ENCODE measurements around the gene KYAT1.

DNA sequence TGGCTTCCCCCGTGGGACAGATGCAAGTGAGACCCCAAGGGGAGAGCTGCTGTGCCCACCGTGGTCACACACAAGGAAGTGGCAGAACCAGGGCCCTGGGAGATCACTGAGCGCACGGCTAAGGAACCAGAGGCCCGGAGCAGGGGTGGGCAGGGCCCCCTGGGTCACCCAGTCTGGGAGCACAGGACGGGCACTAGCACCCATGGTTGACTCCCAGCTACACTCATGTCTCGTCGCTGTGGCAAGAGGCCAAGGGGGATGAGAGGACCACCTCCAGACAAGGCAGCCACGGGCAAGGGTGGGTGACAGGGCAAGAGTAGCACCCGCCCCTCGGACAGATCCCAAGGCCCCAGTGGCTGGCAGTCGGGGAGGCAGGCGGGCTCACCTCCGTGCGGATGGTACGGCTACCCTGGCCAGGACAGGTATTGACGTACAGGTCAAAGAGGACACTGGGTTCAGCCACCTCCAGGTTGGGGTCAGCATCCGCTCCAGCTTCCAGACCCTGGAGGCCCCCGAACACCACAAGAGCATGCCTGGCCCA is 58.3 kb downstream of the KYAT1 start:
- no peak for TF ChIP-seq JUNB (IDR thresholded peaks at IDR 0.05)
- no peak for TF ChIP-seq POLR2A (IDR thresholded peaks at IDR 0.05; ENCODE audit: low read length)
- TF ChIP-seq, protein P1, sequence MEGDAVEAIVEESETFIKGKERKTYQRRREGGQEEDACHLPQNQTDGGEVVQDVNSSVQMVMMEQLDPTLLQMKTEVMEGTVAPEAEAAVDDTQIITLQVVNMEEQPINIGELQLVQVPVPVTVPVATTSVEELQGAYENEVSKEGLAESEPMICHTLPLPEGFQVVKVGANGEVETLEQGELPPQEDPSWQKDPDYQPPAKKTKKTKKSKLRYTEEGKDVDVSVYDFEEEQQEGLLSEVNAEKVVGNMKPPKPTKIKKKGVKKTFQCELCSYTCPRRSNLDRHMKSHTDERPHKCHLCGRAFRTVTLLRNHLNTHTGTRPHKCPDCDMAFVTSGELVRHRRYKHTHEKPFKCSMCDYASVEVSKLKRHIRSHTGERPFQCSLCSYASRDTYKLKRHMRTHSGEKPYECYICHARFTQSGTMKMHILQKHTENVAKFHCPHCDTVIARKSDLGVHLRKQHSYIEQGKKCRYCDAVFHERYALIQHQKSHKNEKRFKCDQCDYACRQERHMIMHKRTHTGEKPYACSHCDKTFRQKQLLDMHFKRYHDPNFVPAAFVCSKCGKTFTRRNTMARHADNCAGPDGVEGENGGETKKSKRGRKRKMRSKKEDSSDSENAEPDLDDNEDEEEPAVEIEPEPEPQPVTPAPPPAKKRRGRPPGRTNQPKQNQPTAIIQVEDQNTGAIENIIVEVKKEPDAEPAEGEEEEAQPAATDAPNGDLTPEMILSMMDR (IDR thresholded peaks at IDR 0.05): no peak
- TF ChIP-seq, protein P2, sequence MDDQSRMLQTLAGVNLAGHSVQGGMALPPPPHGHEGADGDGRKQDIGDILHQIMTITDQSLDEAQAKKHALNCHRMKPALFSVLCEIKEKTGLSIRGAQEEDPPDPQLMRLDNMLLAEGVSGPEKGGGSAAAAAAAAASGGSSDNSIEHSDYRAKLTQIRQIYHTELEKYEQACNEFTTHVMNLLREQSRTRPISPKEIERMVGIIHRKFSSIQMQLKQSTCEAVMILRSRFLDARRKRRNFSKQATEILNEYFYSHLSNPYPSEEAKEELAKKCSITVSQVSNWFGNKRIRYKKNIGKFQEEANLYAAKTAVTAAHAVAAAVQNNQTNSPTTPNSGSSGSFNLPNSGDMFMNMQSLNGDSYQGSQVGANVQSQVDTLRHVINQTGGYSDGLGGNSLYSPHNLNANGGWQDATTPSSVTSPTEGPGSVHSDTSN (IDR thresholded peaks at IDR 0.05): no peak
- TF ChIP-seq, protein P3, sequence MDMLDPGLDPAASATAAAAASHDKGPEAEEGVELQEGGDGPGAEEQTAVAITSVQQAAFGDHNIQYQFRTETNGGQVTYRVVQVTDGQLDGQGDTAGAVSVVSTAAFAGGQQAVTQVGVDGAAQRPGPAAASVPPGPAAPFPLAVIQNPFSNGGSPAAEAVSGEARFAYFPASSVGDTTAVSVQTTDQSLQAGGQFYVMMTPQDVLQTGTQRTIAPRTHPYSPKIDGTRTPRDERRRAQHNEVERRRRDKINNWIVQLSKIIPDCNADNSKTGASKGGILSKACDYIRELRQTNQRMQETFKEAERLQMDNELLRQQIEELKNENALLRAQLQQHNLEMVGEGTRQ (IDR thresholded peaks at IDR 0.05): no peak
